HG03064 (cell line): ENCODE measurements around the gene HGFAC.
"Not testable (repeated sequence)": the region's sequence is repeated elsewhere in the genome, so short reads cannot be mapped to it uniquely, and the experiment has no call there.

ENCODE experiments used
- ATAC-seq: cut with Tn5 transposase; IDR thresholded peaks from one replicate; pipeline ENCODE4 v1.9.1; 2021; ENCODE audit warnings: low read depth; ENCODE audit not compliant: unreplicated experiment

HGFAC gene

GRCh38 chr4:3439391-3439790, 2.4 kb upstream of the HGFAC start:
- ATAC-seq = no peak

DNA sequence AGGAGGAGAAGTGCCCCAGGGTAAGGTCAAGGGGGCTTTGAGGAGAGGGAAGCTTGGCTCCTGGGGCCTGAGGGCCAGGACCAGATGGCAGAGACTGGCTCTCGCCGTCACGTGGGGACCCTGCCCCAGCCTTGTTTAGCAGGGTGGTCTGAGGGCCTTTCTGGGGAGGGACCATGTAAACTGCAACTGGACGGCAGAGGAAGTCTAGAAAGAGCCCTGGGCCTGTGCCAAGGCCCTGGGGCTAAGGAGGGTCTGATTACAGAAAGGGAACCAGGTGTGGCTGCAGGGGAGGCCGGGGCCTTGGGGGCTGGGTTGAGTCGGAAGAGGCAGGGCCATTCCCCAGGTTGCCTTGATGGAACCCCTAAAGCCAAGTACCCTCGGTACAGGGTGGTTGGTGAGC, 1.8 kb upstream of the HGFAC start:
- no peak for ATAC-seq

DNA sequence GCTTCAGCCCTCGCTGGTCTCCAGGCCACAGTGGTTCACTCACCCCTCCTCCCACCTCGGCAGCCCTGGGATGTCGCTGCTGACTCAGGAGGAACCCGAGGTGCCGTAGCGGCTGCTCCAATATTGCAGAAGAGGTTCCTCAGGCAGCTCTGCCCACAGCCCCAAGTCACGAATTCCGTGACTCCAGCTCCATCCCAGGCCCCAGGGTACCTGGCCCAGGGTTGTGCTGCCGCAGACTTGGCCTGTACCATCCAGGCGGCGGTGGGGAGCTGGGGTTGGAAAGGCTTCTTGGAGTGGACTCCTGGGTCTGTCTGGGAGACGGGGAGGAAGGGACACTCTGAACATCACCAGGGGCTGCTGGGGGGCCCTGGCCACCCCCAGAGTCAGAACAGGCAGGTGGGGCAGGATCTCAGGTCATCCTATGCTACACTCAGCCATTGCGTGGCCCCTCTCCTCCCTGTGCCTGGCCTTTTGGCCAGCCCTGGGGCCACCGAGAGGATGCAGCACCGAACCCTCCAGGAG, 728 bp upstream of the HGFAC start:
- no peak for ATAC-seq

GRCh38 chr4:3442460-3442958, 741 bp downstream of the HGFAC start:
- ATAC-seq = no peak

- ATAC-seq = no peak
These were observed 1.4 kb downstream of the HGFAC start for GRCh38 chr4:3442959-3443749.

DNA sequence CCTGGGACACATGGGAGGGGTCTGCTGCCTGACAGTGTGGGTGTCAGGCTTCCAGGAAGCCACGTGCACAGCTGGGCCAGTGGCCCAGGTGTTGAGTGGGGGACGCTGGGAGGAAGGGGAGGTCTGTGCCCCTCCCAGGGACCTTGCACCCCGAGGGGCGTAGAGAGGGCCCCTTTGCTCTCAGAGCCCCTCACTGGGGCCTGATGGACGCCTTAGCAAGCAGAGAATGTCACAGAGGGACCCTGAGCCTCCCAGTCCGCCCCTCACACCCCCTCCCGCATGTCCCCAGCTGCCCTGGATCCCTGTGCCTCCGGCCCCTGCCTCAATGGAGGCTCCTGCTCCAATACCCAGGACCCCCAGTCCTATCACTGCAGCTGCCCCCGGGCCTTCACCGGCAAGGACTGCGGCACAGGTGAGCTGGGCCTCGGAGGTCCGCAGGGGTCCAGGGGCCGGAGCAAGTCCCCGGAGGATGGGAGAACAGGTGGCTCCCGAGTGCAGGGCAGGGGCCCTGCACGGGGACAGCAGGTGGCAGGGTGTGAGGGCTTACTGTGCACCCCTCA, 2.1 kb downstream of the HGFAC start:
- ATAC-seq = no peak

DNA sequence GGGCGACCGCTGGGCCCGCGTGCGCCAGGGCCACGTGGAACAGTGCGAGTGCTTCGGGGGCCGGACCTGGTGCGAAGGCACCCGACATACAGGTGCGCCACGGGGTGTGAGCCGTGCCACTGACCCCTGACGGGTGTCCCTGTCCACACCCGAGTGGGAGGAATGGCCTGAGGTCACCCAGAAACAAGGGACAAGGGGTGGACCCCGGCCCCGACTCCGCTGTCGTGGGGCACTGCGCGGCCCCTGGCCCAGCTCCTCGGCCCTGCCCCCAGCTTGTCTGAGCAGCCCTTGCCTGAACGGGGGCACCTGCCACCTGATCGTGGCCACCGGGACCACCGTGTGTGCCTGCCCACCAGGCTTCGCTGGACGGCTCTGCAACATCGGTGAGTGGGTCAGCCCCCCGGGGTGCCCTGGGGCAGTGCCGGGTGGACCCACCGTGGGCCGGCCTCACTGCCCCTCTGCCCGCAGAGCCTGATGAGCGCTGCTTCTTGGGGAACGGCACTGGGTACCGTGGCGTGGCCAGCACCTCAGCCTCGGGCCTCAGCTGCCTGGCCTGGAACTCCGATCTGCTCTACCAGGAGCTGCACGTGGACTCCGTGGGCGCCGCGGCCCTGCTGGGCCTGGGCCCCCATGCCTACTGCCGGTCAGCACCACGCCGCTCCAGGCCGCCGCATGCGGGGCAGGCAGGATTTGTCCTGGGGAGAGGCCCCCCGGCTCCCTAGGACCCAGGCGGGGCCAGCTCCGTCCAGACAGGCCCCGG, 2.8 kb downstream of the HGFAC start:
- no peak for ATAC-seq

DNA sequence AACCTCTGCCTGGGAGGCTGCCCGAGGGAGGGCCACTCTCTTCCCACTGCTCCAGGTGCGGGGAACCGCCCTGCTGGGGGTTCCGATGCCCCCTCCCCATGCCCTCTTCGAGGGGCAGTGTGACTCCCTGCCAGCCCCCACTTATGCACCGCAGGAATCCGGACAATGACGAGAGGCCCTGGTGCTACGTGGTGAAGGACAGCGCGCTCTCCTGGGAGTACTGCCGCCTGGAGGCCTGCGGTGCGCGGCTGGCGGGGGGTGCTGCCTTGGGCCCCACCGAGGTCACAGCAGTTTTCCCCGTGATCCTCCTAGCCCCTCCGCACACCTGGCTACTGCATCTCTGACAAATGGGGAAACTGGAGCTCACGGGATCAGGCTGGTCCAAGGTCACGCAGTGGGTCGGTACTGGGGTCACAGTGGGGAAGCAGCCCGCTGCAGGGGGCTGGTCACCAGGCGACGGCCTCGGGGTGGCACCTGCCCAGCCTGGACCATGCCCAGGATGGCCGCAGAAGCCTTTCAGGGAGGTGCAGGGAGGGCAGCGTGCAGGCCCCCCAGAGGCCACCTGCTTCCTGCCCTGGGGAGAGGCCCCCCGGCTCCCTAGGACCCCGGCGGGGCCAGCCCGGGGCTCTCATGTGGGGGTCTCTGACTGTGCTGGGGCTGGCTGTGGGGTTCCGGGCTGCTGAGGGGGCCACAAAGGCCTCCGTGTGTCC, 3.5 kb downstream of the HGFAC start:
- no peak for ATAC-seq

GRCh38 chr4:3445829-3446545, 4.2 kb downstream of the HGFAC start:
- no peak for ATAC-seq

- ATAC-seq = no peak
These were observed 5.0 kb downstream of the HGFAC start for GRCh38 chr4:3446631-3447320.

- no peak for ATAC-seq
These were observed 5.9 kb downstream of the HGFAC start for GRCh38 chr4:3447431-3448395.

DNA sequence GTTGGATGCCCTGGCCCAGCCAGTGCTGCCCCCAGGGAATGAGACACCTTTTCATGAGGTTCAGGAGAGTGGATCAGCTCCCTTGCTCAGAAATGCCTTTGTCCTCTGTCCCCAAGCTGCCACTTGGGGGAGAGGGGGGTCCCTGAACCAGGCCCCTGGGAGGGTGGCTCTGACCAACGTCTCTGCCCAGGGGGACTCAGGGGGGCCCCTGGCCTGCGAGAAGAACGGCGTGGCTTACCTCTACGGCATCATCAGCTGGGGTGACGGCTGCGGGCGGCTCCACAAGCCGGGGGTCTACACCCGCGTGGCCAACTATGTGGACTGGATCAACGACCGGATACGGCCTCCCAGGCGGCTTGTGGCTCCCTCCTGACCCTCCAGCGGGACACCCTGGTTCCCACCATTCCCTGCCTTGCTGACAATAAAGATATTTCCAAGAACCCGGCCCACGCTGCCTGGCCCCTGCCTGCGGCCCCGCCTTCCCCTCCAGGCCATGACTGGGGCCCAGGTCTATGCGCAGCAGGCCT, 7.3 kb downstream of the HGFAC start:
- no peak for ATAC-seq

- no peak for ATAC-seq
These were observed 8.1 kb downstream of the HGFAC start for GRCh38 chr4:3449574-3450534.

- no peak for ATAC-seq
These were observed 8.9 kb downstream of the HGFAC start for GRCh38 chr4:3450643-3451042.

- ATAC-seq = no peak
These were observed 10.2 kb downstream of the HGFAC start for GRCh38 chr4:3451956-3452355.

DNA sequence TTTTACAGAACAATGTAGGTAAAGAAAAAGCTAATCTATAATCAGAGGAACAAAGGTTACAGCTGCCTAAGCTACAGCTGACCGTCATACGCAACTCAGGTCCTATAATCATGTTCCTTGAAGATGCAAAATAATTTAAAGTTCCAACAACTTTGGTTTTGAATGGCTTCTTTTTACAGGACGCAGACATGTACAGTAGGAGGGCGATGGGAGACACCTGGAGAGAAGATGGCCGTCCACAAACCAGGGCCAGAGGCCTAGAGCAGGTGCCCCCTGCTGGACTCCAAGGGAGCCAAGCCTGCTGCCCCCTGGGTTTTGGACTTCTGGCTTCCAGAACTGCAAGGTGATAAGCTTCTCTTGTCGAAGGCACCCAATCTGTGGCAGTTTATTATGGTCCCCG, 10.6 kb downstream of the HGFAC start:
- ATAC-seq = no peak

DNA sequence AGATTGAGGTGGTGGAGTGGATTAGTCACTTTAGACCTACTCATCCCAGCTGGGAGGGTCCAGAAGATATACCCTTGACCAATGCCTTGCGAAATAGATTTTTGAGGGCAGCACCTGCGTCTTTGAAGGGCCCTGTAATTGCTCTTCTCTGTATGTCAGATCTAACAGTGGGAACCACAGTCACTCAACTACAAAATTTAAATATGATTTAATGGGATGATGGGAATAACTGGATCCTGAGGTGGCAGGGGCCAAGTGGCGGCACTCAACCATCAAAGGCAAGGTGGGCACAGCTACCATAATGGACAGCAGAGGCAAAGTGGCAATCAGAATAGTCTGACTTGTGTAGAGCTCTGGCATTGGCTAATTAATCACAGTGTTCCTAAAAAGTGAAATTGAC, 13.8 kb downstream of the HGFAC start:
- ATAC-seq = not testable (repeated sequence)
